Fibroblast of lung (primary cell): ENCODE data around the gene GLOD5. TPM values are rescaled to one million over a fixed set of nuclear protein-coding genes. Genes with fewer than 3 reads are reported as not detected.

Experiments used
- DNase-seq, 2 donors: peaks; one replicate each; pipeline versions ENCODE4 v3.0.0 to v3.0.0-alpha.2; 2010; ENCODE audit warnings: low read depth in 2 of 2
- H2AFZ ChIP-seq: 2 replicates; pipeline ENCODE4 v1.5.1; 2012; ENCODE audit warnings: low read length, control low read depth, inconsistent platforms
- H3K27ac ChIP-seq: 2 replicates; pipeline ENCODE4 v1.5.1; 2011; ENCODE audit warnings: low read length, control low read depth; ENCODE audit not compliant: insufficient read depth
- H3K27me3 ChIP-seq: 2 replicates; pipeline ENCODE4 v1.5.1; 2011; ENCODE audit warnings: mild to moderate bottlenecking, low read length; ENCODE audit not compliant: control insufficient read depth, insufficient read depth
- H3K36me3 ChIP-seq: 2 replicates; pipeline ENCODE4 v1.5.1; 2011; ENCODE audit warnings: low read length; ENCODE audit not compliant: control insufficient read depth, insufficient read depth
- H3K4me1 ChIP-seq: 2 replicates; pipeline ENCODE4 v1.5.1; 2011; ENCODE audit warnings: low read length; ENCODE audit not compliant: control insufficient read depth, insufficient read depth; ENCODE audit errors: extremely low read depth
- H3K4me2 ChIP-seq: 2 replicates; pipeline ENCODE4 v1.5.1; 2011; ENCODE audit warnings: low read length, control low read depth; ENCODE audit not compliant: insufficient read depth; ENCODE audit errors: extremely low read depth
- H3K4me3 ChIP-seq, 4 experiments: fragments of 200-600 bp in 1 of 4; sonication (generic) in 1 of 4; replicated peaks in 1 of 4; 2 replicates each; pipeline ENCODE4 v1.5.1; 2011 to 2016; ENCODE audit warnings: low read length in 4 of 4, low read depth in 3 of 4, mild to moderate bottlenecking in 3 of 4, control low read depth in 2 of 4, inconsistent platforms in 1 of 4, mixed read lengths in 1 of 4; ENCODE audit not compliant: insufficient read depth in 1 of 4; ENCODE audit errors: control extremely low read depth in 1 of 4
- H3K79me2 ChIP-seq: 2 replicates; pipeline ENCODE4 v1.5.1; 2012; ENCODE audit warnings: mild to moderate bottlenecking, low read length, inconsistent platforms; ENCODE audit not compliant: control insufficient read depth, insufficient read depth
- H3K9ac ChIP-seq: 2 replicates; pipeline ENCODE4 v1.5.1; 2011; ENCODE audit warnings: mild to moderate bottlenecking, low read length, control low read depth; ENCODE audit not compliant: insufficient read depth
- H3K9me3 ChIP-seq: 2 replicates; pipeline ENCODE4 v1.5.1; 2012; ENCODE audit warnings: low read depth, low read length; ENCODE audit not compliant: control insufficient read depth, insufficient read depth
- H4K20me1 ChIP-seq: 2 replicates; pipeline ENCODE4 v1.5.1; 2011; ENCODE audit warnings: low read length; ENCODE audit not compliant: control insufficient read depth, insufficient read depth; ENCODE audit errors: extremely low read depth
- CTCF ChIP-seq, 2 donors: IDR thresholded peaks in 1 of 2; conservative IDR thresholded peaks in 1 of 2; 1 replicate in 1 of 2; 2 replicates in 1 of 2; pipeline ENCODE4 v1.5.1; 2011 to 2012; ENCODE audit warnings: low read length in 2 of 2, control low read depth in 1 of 2, inconsistent platforms in 1 of 2, low read depth in 1 of 2, mild to moderate bottlenecking in 1 of 2
- EZH2 ChIP-seq: IDR thresholded peaks from 2 replicates; pipeline ENCODE4 v1.5.1; 2012; ENCODE audit warnings: low read length, control low read depth, mild to moderate bottlenecking; ENCODE audit errors: missing control alignments
- polyA plus RNA-seq, 2 donors: library from polyadenylated mRNA; depleted of rRNA in 1 of 2; stranded (reverse) in 1 of 2; unstranded in 1 of 2; fragments of >200 nt; gene quantifications; 2 replicates each; pipeline ENCODE4 v1.2.1, GENCODE V29; 2011 to 2012; ENCODE audit warnings: missing spikeins in 1 of 2
- total RNA-seq: library from RNA; depleted of rRNA; stranded (reverse); fragments of >200 nt; gene quantifications from 2 replicates; pipeline ENCODE4 v1.2.1, GENCODE V29; 2014

The GLOD5 gene
- total and polyA plus RNA-seq, 2 donors (not counting 1 experiment from before 2014, with no cell fraction given) = not detected

- Histone ChIP-seq H3K4me3 (no peak overlapping the region), H3K79me2 (no peaks in the 10 kb centered on the region), H3K36me3 (no peaks in the 10 kb centered on the region), H3K4me1 (no peaks in the 10 kb centered on the region), H2AFZ (no peak overlapping the region), H3K4me2 (no peak overlapping the region), H3K27ac (no peak overlapping the region), H3K9ac (no peak overlapping the region), H3K9me3 (no peaks in the 10 kb centered on the region), H4K20me1 (no peaks in the 10 kb centered on the region), H3K27me3 (no peaks in the 10 kb centered on the region)
- no peak for DNase-seq
- TF ChIP-seq EZH2 (no peak), CTCF (conservative IDR thresholded peaks at IDR 0.05 in 1 of 2, IDR thresholded peaks at IDR 0.05 in 1 of 2; ENCODE audit: low read depth in 1 of 2, low read length in 2 of 2) (no peak)
Observed at GRCh38 chrX:48782795-48783194, 21.2 kb downstream of the GLOD5 start.

GRCh38 chrX:48784726-48785125 lies 23.2 kb downstream of the GLOD5 start:
- H3K4me3 ChIP-seq = no peak overlapping the region
- H3K36me3 ChIP-seq = no peaks in the 10 kb centered on the region
- no peak overlapping the region for H2AFZ ChIP-seq
- no peak overlapping the region for H3K27ac ChIP-seq
- H3K27me3 ChIP-seq = no peaks in the 10 kb centered on the region
- H4K20me1 ChIP-seq = no peaks in the 10 kb centered on the region
- no peak for TF ChIP-seq EZH2
- no peak for TF ChIP-seq CTCF (conservative IDR thresholded peaks at IDR 0.05 in 1 of 2, IDR thresholded peaks at IDR 0.05 in 1 of 2; ENCODE audit: low read depth in 1 of 2, low read length in 2 of 2)
- no peaks in the 10 kb centered on the region for H3K9me3 ChIP-seq
- no peak for DNase-seq
- no peak overlapping the region for H3K4me2 ChIP-seq
- H3K4me1 ChIP-seq = no peaks in the 10 kb centered on the region
- H3K79me2 ChIP-seq = no peaks in the 10 kb centered on the region
- H3K9ac ChIP-seq = no peak overlapping the region

GRCh38 chrX:48785186-48785539 lies 23.6 kb downstream of the GLOD5 start:
- Histone ChIP-seq H3K79me2 (no peaks in the 10 kb centered on the region), H3K4me3 (no peak overlapping the region), H3K9ac (no peak overlapping the region), H2AFZ (no peak overlapping the region), H3K36me3 (no peaks in the 10 kb centered on the region), H3K9me3 (no peaks in the 10 kb centered on the region), H3K4me2 (no peak overlapping the region), H3K27me3 (no peaks in the 10 kb centered on the region), H3K4me1 (no peaks in the 10 kb centered on the region), H3K27ac (no peak overlapping the region), H4K20me1 (no peaks in the 10 kb centered on the region)
- no peak for DNase-seq
- TF ChIP-seq CTCF (conservative IDR thresholded peaks at IDR 0.05 in 1 of 2, IDR thresholded peaks at IDR 0.05 in 1 of 2; ENCODE audit: low read depth in 1 of 2, low read length in 2 of 2) = no peak
- no peak for TF ChIP-seq EZH2
